SH-SY5Y (cell line): ENCODE measurements around the gene DMRT2.

Experiments used
- GATA2 ChIP-seq: IDR thresholded peaks from 2 replicates; pipeline ENCODE4 v1.6.1; 2011; ENCODE audit warnings: mild to moderate bottlenecking, low read depth, low read length
- GATA3 ChIP-seq: IDR thresholded peaks from 2 replicates; pipeline ENCODE4 v1.6.1; 2011; ENCODE audit warnings: low read depth, mild to moderate bottlenecking, low read length, moderate library complexity

DMRT2 gene

GRCh38 chr9:1052365-1053281 lies 2.5 kb downstream of the DMRT2 start:
- no peak for TF ChIP-seq GATA3
- no peak for TF ChIP-seq GATA2

- TF ChIP-seq GATA3 (no peak), GATA2 (no peak)
These were observed 3.1 kb downstream of the DMRT2 start for GRCh38 chr9:1053282-1053621.

- TF ChIP-seq GATA3 (no peak), GATA2 (no peak)
These were observed 3.8 kb downstream of the DMRT2 start for GRCh38 chr9:1053986-1054425.

- TF ChIP-seq GATA2 (no peak), GATA3 (no peak)
These were observed 5.0 kb downstream of the DMRT2 start for GRCh38 chr9:1055166-1055565.

- no peak for TF ChIP-seq GATA3
- no peak for TF ChIP-seq GATA2
These were observed 7.8 kb downstream of the DMRT2 start for GRCh38 chr9:1057910-1058309.

GRCh38 chr9:1058826-1059487 lies 8.8 kb downstream of the DMRT2 start:
- TF ChIP-seq GATA3 (no peak), GATA2 (no peak)

- TF ChIP-seq GATA2 (no peak), GATA3 (no peak)
These were observed 15.0 kb downstream of the DMRT2 start for GRCh38 chr9:1065130-1065529.

GRCh38 chr9:1070692-1071091 lies 20.5 kb downstream of the DMRT2 start:
- TF ChIP-seq GATA3 = no peak
- TF ChIP-seq GATA2 = no peak

- TF ChIP-seq GATA2 = no peak
- no peak for TF ChIP-seq GATA3
These were observed 21.6 kb downstream of the DMRT2 start for GRCh38 chr9:1071730-1072129.

GRCh38 chr9:1073497-1073896 lies 23.3 kb downstream of the DMRT2 start:
- TF ChIP-seq GATA2 (no peak), GATA3 (no peak)

- TF ChIP-seq GATA3 = no peak
- no peak for TF ChIP-seq GATA2
These were observed 27.5 kb downstream of the DMRT2 start for GRCh38 chr9:1077616-1078015.

- TF ChIP-seq GATA2 = no peak
- TF ChIP-seq GATA3 = no peak
These were observed 33.3 kb downstream of the DMRT2 start for GRCh38 chr9:1083325-1083913.

GRCh38 chr9:1085086-1085485 lies 34.9 kb downstream of the DMRT2 start:
- no peak for TF ChIP-seq GATA3

- TF ChIP-seq GATA3 = no peak
- no peak for TF ChIP-seq GATA2
These were observed 36.4 kb downstream of the DMRT2 start for GRCh38 chr9:1086517-1086916.

GRCh38 chr9:1087120-1087881 lies 37.1 kb downstream of the DMRT2 start:
- TF ChIP-seq GATA2 = no peak
- TF ChIP-seq GATA3 = no peak
